ENCODE measurements around the gene CDYL2.

CDYL2 gene

DNA sequence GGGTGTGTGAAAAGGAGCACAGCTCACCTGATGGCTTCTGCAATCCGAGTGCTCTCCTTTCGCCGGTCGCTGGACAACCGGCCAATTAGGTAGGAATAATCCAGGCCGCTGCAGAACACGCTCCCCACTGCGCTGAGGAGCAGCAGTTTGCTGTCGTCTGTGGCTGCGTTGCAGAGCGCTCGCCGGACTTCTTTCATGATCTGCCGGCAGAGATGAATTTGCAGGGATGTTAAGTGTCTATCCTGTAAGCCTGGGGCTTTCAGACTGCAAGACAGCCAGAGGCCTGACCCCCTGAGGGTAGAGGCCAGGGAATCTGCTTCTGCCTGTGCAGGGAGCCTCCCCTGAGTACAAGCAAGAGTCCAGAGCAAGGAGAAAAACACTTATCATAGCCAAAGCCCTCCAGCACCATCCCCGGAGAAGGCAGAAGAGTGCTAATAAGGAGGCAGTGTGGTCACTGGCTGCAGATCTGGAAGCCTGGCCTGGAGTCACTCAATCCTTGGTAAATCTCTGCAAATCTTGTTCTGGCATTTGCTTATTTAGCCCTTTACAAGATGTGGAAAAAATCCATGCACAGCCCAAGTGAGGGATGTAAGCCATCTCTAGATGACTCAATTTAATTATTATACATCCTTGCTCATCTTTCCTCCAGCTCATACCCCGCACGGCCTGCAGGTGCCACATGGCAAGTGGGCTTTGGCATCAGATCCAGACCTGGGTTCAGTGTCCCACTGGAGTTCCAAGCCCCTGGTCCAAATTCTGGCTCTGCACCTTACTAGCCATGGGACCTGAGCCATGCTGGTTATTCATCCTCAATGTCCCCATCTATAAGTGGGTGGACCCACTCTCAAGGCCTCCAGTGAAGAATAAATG is 183.4 kb downstream of the CDYL2 start:
- DNase-seq: no peak

DNA sequence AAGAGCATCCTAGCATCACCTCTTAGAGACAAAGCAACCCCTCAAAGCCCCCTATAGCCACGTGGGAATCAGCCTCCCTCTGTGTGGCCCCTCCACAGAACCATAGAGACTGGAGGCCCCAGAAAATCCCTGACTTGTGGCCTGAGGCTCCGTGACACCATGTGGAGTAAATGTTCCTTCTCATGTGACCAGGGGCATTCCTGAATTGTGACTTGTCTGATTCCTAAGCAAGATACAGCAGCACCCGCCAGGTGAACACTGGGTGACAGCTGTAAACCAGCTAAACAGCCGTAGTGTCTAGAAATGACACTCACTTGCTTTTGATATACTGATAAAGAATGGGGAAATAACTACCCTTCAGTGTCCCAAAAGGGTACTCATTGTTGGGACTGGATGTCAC is 184.6 kb downstream of the CDYL2 start:
- DNase-seq: no peak

DNA sequence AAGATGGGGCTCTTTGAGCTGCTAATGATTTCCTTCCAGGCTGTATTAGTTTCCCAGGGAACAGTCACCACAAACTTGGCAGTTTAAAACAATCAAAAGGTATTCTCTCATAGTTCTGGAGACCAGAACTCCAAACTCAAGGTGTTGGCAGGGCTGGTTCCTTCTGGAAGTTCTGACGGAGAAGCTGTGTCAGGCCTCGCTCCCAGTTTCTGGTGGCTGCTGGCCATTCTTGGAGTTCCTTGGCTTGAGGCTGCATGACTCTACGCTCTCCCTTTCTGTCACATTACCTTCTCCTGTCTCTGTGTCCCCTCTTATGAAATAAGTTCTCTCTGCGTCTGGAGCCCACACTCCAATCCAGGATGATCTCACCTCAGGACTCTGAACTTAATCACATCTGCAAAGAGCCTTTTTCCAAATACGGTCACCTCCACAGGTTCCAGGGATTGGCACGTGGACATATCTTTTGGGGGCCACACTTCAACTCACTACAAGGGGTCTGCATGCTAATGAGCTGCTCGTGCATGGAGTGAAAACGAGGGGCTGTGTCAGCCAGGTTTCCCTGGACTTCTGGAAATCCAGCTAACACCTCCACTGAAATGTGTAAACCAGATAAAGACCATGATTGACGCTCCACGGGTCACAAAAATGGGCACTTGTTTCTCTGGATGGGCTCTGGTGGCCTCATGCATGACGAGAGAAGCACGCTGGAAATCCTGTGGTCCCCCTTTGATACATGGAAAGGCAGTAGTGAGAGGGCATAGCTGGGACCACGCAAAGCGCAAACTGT is 185.3 kb downstream of the CDYL2 start:
- DNase-seq: no peak

DNA sequence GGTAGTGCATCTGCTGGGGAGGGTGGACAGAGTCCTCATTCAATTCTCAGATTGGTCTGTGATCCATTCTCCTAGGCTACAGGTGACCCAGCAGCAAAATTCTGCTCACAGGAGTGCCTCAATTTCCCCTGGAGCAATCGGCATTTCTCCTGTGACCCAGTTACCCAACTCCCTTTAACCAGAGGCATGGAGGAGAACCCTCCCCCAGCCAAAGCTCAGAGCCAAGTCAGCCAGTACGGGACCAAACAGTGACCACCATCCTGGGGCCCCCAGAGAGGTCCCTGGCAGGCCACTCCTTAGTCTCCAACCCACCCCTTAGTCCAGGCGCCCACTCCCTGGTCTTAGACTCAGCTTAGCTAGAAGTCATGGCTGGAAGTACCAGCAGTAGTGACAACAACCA is 188.0 kb downstream of the CDYL2 start:
- DNase-seq: no peak

DNA sequence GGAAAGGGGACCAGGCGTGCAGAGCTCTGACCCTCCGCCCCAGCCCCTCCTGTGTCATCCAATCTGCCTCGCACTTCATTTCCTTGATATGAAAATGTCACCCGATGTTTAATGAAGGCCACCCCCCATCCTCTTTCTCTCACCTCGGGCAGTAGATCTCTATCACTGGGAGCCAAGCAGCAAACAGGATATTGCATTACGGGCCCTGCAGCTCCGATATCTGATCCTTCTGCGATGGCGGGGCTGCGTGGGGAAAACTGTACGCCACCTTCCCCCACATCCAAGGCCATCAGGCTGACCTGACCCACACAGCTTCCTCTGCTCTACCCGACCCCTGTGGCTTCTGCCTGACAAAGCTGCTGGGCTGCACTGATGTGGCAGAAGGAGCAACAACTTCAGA is 188.7 kb downstream of the CDYL2 start:
- no peak for DNase-seq

DNA sequence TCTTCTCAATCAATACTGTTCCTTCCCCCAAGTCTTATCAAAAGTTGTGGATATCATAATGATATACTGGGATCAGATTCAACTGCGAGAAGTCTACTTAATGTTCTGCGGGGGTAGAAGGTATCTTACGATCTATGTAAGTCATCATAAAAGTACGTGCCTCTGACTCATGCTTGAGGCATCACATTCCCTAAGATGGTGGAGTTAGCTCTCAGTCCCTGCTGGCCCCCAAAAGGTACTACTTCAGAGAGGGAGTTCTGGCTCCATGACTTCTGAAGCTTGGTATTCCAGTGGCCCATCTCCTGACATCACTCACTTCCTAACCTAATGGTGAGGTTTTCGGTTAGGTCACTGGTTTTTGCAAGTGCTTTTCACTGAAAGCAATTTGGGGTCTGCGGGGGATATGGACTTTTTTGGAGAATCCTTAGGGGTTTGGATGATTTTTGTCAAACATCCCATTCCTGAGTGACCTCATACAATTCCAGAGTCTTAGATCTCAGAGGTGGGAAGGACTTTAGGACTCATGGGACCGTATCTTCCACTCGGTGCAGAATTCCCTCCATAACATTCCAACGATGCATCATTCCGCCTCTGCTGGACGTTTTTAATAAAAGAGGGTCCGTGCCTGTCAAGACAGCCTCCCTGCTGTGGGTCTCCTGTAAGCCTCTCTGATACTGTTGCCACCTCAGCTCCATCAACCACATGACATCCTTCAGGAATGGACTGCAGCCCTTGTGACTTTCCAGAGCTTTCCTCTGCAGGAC is 189.3 kb downstream of the CDYL2 start:
- peak; percentile 83 for DNase-seq

DNA sequence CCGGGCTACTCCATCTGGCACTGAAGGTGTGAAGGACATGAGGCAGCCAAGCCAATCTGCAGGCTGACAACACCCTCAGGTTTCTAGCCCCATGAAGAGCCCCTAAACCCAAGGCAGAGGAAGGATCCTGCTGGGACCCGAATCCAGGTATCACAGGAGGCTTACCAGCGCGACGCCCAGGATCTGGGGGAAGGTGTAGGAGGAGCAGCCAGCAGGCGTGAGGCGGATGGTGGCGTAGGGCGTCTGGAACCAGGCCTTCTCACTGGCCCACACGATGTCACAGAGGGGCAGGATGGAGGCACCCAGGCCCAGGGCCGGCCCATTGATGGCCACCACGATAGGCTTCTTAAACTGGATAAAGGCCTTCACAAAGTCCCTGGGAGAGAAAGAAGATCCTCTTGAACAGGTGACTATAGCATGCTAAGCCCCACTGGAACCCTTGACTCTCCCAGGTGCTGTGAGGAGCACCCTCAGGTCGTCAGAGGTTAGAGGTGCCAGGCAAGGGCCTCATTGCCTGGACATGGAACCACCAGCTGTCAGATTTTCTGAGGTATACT is 191.9 kb downstream of the CDYL2 start:
- DNase-seq: no peak

DNA sequence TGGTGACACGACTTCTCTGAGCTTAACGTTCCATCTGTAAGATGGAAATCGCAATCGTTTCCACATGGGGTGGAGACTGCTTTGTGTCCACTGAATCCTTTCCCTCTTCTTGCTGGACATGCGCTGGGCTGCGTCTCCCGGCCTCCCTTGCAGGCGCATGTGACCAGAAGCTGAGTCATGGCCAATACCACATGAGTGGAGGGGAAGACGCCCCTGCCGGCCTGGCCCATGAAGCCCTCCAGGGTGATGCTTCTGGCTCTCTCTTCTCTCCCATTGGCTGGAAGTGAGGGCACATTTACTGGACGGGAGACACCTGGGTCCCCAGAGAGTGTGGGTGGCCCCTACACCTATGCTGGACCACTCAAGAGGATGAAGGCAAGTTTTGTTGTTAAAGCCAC is 192.5 kb downstream of the CDYL2 start:
- no peak for DNase-seq

DNA sequence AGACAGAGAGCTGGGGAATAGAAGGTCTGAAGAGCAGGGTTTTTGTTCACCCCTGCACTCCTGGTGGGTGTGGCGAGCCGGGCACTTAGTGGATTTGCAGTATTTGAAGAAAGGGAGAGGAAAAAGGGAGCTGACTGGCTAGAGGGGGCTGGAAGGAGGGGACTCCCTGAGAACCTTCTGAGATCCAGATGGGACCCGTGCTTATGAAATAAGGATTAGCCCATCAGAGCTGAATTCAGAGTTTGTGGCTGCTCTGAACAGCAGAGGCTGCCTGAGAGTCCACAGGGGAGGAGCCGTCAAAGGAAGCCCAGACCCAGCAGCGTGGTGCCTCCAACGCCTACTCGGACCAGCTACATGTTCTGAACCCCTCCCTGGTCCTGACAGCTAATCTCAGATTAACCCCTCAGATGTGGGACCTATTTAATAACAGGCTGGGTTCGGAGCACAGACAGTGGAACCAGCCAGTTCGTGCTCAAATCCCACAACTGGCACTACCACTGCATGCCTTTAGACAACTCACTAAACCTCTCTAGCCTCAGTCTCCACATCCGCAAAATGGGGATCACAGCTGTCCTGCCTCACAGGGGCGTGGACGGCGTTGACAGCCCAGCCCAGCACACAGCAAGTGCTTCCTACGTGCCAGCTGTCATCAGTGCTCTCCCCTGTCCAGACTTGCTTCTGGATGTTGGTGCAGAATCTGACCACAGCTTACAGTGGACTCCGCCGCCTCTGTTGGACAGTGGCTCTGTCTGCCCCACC is 193.0 kb downstream of the CDYL2 start:
- DNase-seq: no peak

DNA sequence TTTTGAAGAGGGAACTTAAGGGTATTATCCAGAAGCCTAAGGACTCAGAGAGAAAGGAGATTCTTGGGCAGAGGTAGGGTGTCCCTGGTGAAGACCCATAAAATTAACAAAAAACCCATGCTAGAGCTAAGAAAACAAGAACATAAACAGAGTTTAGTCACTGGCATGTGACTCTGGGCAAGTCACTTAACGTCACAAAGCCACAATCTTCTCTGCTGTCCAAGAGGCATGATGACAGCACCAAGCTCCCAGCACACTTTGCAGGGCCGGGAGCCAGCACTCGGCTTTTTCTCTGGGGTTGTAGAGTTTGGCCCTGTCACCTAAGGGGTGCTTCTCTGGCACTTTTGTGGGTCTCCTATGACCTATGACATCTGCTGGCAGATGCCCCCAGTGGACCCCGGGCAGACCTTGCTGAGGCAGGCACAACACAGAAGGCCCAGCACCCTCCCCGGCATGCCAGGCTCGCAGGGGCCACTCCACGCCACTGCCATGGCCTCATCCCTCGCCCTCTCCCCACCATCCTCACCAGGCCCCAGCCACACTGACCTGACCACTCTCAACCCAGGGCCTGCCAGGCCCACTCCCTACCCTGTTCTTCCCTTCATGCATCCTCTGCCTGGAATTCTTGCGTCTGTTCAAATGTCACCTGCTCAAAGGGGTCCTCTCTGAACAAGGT is 193.8 kb downstream of the CDYL2 start:
- DNase-seq: no peak

DNA sequence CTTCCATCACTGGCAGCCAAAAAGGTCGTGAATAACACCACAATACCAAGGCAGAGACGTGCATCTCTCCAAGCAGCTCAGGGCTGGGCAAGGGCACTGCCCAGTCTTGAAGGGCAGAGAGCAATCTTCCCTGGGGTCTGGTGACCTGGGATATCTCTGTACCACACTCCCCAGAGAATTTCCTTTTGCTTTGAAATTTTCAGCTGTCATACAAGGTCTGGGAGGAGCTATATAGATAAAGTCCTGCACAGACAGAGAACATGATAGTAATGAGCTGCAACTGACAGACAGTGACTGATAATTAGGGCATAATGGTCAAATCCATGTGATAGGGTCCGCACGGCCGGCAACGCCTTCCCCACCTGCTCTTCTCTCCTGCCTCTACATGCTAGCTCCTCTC is 195.5 kb downstream of the CDYL2 start:
- DNase-seq: no peak

DNA sequence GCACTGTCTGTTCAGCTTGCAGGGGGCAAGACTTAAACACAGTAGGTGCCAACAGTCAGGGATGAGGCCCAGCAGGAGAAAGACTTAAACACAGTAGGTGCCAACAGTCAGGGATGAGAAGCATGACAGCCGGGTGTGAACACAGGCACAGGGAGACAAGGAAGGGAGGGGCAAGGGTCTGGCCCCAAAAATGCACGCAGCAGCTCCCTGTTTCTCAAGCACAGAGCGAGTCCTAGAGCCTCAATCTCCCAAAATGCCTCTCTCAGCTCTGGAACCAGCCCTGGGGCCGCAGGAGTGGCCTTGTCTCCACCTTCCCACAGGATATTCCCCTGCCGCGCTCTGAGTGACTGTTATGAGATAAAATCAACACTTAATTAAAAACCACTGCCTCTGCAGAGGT is 197.2 kb downstream of the CDYL2 start:
- no peak for DNase-seq

DNA sequence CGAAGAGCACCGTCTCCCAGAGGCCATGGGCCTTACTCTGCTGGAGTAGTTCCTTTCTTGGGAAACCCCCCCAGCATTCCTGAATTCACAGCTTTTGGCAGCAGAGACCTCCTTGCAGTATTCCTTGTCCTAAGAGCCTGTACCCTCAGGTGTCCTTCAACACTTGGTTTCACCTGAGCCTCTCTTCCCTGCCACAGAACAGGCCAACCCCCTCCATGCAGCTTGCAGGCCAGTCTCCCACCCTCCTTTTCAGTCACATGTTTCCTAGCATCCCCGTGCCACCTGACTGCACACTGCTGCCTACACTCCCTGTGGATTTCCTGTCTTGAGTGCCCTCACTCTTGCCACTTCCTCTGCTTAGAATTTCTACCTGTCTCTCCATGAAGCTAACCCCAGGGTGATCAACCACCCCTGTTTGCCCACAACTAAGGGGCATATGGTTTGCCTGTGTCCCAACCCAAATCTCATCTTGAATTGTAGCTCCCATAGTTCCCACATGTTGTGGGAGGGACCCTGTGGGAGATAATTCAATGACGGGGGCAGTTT is 198.1 kb downstream of the CDYL2 start:
- DNase-seq: no peak

DNA sequence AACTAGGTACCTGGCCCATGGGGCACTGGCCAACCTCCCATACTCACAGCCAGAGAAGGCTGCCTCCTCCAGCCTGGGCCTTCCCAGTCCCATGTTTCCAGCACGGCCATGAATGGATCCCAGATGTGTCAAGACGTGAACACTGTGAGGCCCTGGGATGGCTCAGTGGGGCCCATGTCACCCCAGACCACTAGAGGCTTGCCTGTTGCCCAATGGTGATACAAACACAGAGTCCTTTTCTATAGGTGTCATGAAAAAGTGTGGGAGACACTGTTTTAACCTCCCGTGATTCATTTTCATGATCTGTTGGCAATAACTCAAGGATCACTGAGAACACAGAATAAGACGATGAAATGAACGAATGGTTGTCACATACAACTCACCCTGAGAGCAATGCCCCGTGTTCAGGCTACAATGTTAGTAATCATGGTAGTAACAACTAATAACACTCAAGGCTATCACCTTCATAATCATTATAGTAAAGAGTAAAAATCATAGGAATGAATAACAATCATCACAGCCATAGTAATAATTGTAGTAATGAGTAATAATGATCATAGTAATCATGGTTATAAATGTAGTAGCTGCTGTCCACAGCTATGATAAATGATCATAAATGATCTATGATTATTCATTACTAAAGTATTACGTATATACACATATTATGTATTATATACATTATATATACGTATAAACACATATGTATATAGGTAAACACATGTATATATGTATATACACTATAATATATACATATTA is 199.6 kb downstream of the CDYL2 start:
- DNase-seq: no peak

DNA sequence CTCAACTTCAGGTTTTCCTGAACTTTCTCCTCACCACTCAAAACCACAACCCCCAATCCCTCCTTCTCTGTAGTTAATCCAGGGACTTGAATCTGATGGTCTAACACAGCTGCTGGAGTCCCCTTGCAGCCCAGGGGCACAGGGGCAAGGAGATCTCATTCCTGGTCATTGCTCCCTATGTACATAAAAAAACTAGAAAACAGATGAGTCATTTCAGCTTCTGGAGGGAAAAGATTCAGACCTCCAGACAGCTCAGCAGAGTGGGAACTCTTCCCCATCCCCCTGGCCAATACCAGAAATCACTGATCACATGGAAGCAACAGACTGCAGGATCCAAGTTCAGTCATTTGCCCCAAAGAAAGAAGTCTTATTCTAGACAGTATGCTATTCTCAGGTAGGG is 201.5 kb downstream of the CDYL2 start:
- DNase-seq: peak; percentile 15

DNA sequence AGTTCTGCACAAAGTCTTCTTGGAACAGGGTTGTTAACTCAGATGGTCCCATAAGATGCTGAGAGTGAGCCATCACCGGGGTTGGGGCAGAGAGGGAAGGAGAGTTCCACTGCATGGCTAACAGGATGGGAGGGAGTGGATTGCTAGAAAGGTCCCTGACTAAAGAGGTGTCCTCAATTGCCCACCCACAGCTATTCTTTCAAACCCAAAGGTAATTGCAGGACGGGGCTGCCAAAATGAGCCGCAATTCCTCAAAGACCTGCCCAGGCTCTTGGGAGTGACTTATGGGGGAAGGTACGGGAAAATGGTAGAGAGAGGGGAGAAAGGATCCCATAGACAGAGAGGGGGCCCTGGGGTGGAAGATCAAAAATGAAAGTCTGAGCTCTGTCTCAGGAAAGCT is 203.2 kb downstream of the CDYL2 start:
- DNase-seq: no peak

DNA sequence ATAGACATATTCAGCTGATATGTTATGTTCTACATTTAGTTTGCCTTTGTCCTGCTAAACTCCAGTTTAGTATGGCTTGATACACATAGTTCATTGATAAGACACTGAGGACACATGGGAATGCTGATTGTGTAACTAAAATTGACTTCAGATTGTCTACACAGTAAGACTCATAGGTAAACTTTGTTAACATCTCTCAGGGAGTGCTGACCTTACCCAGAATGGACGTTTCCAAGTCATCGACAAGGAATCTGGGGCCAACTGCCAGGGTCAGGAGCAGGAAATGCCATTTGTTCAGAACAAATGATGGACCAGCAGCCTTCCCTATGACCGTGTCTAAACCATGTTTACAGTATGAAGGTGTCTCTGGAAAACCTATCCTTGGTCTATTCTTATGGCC is 204.9 kb downstream of the CDYL2 start:
- peak; percentile 14 for DNase-seq

DNA sequence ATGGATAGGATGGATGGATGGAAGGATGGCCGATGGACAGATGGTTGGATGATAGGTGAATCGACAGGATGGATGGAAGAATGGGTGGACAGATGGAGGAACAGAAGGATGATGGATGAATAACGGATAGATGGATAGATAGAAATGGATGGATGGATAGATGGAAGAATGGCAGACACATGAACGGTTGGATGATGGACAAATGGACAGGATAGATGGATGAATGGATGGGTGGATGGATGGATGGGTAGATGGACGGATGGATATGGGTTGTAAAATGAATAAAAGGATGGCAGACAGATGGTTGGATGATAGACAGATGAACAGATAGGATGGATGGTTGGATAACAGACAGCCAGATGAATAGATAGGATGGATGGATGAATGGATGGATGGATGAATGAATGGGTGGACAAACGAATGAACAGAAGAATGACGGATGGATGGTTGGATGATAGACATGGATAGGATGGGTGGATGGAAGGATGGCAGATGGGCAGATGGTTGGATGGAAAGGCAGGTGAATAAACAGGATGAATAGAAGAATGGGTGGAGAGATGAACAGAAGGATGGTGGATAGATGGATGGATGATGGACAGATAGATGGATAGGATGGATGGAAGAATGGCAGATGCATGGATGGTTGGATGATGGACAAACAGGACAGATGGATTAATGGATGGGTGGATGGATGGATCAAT is 207.7 kb downstream of the CDYL2 start:
- no peak for DNase-seq

DNA sequence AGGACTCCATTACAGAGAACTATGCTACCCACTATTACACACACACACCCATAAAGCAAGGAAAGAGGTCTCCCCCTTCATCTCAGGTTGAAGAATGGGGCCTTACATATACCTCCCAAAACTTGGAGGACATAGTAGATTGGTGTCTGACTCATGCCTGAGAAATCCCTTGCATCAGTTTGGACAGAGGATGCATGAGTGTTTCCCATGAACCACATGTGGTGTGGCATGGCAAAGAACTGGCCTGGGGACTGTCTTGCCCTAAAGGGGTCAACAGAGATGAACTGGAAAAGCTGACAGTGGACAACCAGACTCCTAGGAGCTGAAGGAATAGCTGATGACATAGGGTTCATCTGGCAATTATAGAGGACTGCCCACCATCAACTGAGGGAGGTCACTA is 209.6 kb downstream of the CDYL2 start:
- DNase-seq: no peak

DNA sequence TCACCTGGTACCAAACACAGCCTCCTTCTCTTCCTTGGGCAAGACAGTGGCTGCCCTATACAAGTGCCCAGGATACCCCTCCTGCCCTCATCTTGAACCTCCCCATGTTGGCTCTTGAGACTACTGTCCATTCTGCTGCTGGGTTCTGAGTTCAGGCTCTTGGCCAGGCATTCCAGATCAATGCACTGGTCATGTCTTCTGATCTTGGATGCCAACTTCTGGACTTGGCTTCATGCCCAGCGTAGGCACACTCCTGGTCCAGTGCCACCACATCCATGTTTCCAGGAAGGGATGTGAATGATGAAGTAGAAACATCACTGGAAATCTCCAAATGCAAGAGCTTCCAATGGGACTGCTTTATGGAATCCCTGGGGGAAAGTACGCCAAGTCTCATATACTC is 212.1 kb downstream of the CDYL2 start:
- no peak for DNase-seq
